SK-N-SH (cell line): ENCODE measurements around the gene JAZF1.

Source experiments
- CHD2 ChIP-seq: fragments of 150-350 bp; IDR thresholded peaks from 2 replicates; pipeline ENCODE4 v1.6.1; 2018; ENCODE audit warnings: low read length; ENCODE audit not compliant: partially characterized antibody
- EP300 ChIP-seq, 2 experiments: IDR thresholded peaks; 2 replicates each; pipeline versions ENCODE4 v1.4.0 to v1.6.1; 2012; ENCODE audit warnings: borderline replicate concordance in 1 of 2, low read depth in 1 of 2, low read length in 1 of 2
- EZH2phosphoT487 ChIP-seq: fragments of 200-600 bp; sonication (generic); IDR thresholded peaks from 2 replicates; pipeline ENCODE4 v1.6.1; 2017; ENCODE audit warnings: low read depth, mixed run types, mild to moderate bottlenecking, antibody characterized with exemption, moderate library complexity, borderline replicate concordance
- FOXJ3 ChIP-seq: sonication (generic); formaldehyde crosslinking; IDR thresholded peaks from 2 replicates; pipeline ENCODE4 v1.5.1; 2020; ENCODE audit warnings: mild to moderate bottlenecking, missing genetic modification reagents
- FOXM1 ChIP-seq: IDR thresholded peaks from 2 replicates; pipeline ENCODE4 v1.4.0; 2012; ENCODE audit warnings: low read depth, mild to moderate bottlenecking
- GABPA ChIP-seq: IDR thresholded peaks from 2 replicates; pipeline ENCODE4 v1.4.0; 2012; ENCODE audit warnings: low read depth, mild to moderate bottlenecking
- POLR2AphosphoS5 ChIP-seq: IDR thresholded peaks from 2 replicates; pipeline ENCODE4 v1.6.1; 2012; ENCODE audit warnings: low read depth, low read length
- RAD21 ChIP-seq: IDR thresholded peaks from 2 replicates; pipeline ENCODE4 v1.6.1; 2012; ENCODE audit warnings: mild to moderate bottlenecking, low read length
- RCOR1 ChIP-seq: fragments of 150-350 bp; IDR thresholded peaks from 2 replicates; pipeline ENCODE4 v1.6.1; 2017; ENCODE audit warnings: antibody characterized with exemption, low read length
- RXRA ChIP-seq: IDR thresholded peaks from 2 replicates; pipeline ENCODE4 v1.4.0; 2012; ENCODE audit warnings: low read depth, mild to moderate bottlenecking, borderline replicate concordance
- YY1 ChIP-seq: IDR thresholded peaks from 2 replicates; pipeline ENCODE4 v1.4.0; 2012; ENCODE audit warnings: low read depth, mild to moderate bottlenecking
- TF ChIP-seq, protein P1 (sequence below): fragments of 200-600 bp; sonication (generic); IDR thresholded peaks from 2 replicates; pipeline ENCODE4 v1.6.1; 2017; ENCODE audit warnings: antibody characterized with exemption, mild to moderate bottlenecking, moderate library complexity
- TF ChIP-seq, protein P2 (sequence below): fragments of 150-350 bp; IDR thresholded peaks from 2 replicates; pipeline ENCODE4 v1.6.1; 2017; ENCODE audit warnings: antibody characterized with exemption, low read length, low read depth, borderline replicate concordance
- TF ChIP-seq, protein P3 (sequence below): IDR thresholded peaks from 2 replicates; pipeline ENCODE4 v1.4.0; 2012; ENCODE audit warnings: low read depth, borderline replicate concordance

DNA sequence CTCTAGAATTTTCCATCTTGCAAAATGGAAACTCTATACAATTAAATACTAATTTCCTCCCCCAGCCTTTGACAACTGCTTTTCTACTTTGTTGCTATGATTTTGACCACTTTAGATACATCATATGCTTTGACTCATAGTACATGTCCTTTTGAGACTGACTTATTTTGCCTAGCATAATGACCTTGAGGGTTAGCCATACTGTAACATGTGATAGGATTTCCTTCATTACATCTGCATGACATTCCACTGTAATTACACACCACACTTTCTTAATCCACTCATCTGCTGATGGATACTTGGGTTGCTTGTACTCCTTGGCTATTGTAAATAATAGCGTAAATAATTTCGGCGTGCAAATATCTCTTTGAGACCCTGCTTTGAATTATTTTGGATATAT, 127.7 kb downstream of the JAZF1 start:
- TF ChIP-seq RCOR1 (no peak), YY1 (no peak), FOXM1 (no peak), POLR2AphosphoS5 (no peak), EP300 (IDR thresholded peaks at IDR 0.05; ENCODE audit: borderline replicate concordance in 1 of 2, low read depth in 1 of 2, low read length in 1 of 2) (no peak), RXRA (no peak), FOXJ3 (CRISPR knock-in tag) (no peak), EZH2phosphoT487 (no peak), GABPA (no peak), CHD2 (no peak), RAD21 (no peak)
- TF ChIP-seq, protein P1, sequence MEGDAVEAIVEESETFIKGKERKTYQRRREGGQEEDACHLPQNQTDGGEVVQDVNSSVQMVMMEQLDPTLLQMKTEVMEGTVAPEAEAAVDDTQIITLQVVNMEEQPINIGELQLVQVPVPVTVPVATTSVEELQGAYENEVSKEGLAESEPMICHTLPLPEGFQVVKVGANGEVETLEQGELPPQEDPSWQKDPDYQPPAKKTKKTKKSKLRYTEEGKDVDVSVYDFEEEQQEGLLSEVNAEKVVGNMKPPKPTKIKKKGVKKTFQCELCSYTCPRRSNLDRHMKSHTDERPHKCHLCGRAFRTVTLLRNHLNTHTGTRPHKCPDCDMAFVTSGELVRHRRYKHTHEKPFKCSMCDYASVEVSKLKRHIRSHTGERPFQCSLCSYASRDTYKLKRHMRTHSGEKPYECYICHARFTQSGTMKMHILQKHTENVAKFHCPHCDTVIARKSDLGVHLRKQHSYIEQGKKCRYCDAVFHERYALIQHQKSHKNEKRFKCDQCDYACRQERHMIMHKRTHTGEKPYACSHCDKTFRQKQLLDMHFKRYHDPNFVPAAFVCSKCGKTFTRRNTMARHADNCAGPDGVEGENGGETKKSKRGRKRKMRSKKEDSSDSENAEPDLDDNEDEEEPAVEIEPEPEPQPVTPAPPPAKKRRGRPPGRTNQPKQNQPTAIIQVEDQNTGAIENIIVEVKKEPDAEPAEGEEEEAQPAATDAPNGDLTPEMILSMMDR, result no peak
- TF ChIP-seq, protein P2, sequence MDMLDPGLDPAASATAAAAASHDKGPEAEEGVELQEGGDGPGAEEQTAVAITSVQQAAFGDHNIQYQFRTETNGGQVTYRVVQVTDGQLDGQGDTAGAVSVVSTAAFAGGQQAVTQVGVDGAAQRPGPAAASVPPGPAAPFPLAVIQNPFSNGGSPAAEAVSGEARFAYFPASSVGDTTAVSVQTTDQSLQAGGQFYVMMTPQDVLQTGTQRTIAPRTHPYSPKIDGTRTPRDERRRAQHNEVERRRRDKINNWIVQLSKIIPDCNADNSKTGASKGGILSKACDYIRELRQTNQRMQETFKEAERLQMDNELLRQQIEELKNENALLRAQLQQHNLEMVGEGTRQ, result no peak
- TF ChIP-seq, protein P3, sequence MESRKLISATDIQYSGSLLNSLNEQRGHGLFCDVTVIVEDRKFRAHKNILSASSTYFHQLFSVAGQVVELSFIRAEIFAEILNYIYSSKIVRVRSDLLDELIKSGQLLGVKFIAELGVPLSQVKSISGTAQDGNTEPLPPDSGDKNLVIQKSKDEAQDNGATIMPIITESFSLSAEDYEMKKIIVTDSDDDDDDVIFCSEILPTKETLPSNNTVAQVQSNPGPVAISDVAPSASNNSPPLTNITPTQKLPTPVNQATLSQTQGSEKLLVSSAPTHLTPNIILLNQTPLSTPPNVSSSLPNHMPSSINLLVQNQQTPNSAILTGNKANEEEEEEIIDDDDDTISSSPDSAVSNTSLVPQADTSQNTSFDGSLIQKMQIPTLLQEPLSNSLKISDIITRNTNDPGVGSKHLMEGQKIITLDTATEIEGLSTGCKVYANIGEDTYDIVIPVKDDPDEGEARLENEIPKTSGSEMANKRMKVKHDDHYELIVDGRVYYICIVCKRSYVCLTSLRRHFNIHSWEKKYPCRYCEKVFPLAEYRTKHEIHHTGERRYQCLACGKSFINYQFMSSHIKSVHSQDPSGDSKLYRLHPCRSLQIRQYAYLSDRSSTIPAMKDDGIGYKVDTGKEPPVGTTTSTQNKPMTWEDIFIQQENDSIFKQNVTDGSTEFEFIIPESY, result no peak
